GM19240 (cell line): ENCODE results near the gene ELAVL2.

ENCODE experiments used
- DNase-seq: peaks from one replicate; pipeline ENCODE4 v3.0.0; 2011; ENCODE audit warnings: low spot score; ENCODE audit not compliant: insufficient read length

The ELAVL2 gene

DNA sequence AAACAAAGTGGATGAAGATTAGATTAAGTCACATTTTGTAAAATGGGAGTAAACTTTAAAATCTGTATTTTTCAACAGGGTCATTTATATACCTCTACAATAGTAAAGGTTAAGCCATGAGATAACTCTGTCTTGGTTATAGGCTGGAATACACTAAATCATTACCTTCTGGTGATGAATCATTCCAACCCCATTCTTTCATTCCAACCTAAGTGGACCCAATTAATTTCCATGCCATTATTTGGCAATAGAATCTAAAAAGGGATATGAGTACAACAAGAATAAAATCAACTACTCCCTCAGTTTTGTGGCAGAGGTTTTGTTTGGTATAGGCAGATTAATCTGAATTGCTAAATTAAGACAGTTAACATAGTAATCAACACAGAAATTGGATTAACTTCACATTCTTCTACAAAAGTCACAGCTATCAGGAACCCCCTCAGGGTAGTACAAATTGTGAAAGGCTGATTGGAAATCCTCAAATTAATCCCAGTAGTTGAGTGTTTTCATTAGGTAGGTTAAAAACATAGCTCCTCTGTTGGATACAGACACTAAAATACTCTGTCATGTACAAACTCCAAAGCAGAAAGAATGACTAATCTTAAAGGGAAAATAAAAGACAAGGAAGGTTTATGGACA, 54.2 kb downstream of the ELAVL2 start:
- DNase-seq: no peak

GRCh38 chr9:23769307-23769935, 56.6 kb downstream of the ELAVL2 start:
- DNase-seq: no peak

- no peak for DNase-seq
Measured at GRCh38 chr9:23768861-23769260, 57.2 kb downstream of the ELAVL2 start.

DNA sequence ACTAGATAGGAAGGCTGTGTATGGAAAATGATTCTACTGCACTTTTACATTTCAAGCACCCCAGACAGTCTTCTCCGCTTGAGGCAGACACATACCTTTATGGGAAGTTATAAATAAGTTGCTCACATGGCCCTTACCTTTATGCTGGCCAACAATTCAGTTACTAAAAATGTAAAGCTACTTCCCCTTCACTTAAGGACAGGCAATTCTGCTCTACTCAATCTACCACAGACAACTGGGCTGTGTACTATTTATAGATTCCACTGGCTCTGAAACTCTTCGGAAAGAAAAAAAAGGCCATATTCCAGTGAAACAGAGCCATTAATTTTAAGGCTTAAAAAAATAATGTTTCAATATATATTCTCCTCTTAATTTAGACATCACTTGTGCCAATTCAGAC, 59.4 kb downstream of the ELAVL2 start:
- no peak for DNase-seq

- DNase-seq: no peak
Measured at GRCh38 chr9:23765561-23765960, 60.5 kb downstream of the ELAVL2 start.

- no peak for DNase-seq
Measured at GRCh38 chr9:23764219-23764618, 61.8 kb downstream of the ELAVL2 start.

DNA sequence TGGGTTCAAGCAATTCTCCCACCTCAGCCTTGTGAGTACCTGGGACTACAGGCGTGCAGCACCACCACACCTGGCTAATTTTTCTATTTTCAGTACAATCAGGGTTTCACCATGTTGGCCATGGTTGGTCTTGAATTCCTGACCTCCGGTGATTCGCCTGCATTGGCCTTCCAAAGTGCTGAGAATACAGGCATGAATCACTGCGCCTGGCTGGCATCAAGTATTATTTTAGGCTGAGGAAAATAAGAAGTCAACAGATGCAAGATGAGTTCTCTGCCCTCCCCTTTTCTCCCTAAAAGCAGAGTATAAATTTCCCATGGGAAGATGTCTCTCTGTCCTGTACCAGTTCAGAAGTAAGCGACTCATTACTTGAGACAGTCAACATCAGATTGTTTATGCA, 71.5 kb downstream of the ELAVL2 start:
- no peak for DNase-seq

DNA sequence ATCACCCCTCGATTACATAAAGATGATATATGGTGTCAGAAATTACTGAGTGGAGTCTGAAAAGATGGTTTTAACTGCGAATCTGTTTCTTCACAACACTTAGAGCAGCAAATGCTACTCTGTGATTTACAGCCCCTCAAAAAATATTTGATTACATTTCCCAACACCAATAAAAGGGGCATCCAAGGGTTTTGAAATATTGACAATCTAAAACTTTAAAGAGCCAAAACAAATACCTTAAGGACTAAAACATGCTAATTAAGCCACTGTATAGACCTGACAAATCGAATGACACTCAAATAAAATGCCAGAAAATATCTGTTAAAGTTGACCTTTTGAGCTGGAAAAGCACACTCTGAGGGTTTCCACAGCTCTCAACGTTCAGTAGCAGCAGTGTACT, 73.2 kb downstream of the ELAVL2 start:
- DNase-seq: no peak

GRCh38 chr9:23751633-23752032, 74.4 kb downstream of the ELAVL2 start:
- no peak for DNase-seq

GRCh38 chr9:23750808-23751207, 75.2 kb downstream of the ELAVL2 start:
- no peak for DNase-seq

DNA sequence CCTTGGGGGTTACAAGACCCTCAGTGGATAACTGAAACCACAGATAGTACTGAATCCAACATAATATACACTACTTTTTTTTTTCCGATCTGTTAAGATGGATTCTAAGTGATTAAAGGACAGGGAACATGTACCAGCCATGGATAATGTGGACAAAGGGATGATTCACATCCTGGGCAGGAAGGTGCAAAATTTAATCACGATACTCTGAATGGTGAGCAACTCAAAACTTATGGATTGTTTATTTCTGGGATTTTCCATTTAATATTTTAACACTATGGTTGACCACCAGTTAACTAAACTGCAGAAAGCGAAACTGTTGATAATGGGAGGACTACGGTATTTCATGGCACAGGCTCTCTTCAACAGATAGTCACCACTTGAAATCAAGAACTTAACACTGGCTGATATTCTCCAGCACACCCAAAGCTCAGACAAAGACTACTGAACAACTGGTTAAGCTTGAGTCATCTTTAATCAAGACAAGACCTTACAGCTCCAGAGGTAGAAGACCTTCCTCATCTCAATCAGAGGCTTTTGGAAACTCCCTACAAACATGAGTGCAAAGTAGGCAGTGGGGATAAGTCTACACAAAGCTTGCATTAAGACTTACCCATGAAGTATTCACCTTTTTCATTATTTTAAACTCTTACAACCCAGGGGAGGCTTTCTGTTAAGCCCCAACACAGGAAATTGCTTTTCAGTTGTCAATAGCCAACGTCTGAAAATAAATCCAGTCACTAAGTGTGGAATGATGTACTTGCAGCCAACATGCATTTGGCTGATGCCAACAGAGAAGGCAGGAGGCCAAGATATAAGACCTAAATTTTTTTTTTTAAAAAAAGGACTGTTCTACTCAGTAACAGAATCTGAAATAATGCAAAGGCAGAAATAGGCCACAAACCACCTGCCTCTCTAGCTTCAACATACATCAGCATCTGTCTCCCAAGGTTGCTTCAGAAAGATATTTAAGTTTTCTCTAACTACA, 78.7 kb downstream of the ELAVL2 start:
- no peak for DNase-seq

DNA sequence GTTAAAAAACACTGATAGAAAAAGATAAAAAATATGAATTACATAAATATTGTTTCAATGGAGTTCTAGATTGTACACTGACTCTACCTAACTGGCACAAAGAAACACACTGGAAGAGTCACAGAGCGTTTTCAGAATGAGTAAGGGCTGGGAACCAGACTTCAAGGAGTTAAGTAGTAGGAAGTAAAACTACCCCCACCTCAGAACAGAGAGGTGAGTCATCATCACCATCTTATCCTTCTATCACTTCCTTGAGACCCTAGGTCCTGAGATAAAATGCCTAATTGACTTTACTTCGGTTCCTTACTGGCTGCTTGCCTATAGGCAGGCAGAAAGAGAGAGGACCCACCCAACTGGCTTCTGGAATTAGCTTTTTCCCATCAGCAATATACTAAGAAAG, 79.7 kb downstream of the ELAVL2 start:
- no peak for DNase-seq

GRCh38 chr9:23743036-23743435, 83.0 kb downstream of the ELAVL2 start:
- DNase-seq: no peak

- DNase-seq: no peak
Measured at GRCh38 chr9:23741351-23741750, 84.7 kb downstream of the ELAVL2 start.

DNA sequence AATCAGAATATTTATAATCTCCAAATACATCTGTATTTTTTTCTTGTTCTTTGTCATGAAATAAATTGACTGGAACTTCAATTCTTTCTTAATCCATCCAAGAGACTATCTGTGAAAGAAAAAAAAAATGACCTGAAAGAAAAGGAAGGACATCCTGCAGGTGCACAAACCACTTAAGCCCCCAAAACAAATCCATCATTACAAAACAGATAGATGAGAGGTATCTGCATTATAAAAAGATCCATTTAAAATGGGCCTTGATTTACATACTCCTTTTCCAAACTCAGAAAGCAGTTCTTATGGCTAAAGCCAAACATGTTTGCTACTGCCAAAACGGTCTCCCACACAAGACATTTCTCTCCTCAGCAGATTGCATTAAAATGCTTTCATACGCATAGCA, 85.5 kb downstream of the ELAVL2 start:
- no peak for DNase-seq

DNA sequence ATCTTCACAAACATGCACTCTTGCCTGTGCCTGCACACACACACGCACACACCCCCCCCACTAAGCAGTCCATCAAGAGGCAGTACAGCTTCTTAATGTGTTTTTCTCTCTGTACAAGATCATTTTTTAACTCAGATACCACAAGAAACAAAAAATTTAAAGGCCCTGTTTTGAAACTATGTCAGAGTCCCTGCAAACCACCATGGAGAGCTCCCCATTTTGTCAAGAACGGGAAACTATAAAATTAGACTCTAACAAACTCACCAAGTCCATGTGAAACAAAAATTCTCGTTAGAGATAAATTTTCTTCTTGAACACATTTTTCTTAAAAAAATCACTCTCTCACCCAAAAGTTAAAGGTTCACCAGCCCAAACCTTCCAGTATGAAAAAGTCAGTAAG, 86.3 kb downstream of the ELAVL2 start:
- DNase-seq: no peak

GRCh38 chr9:23736293-23736692, 89.7 kb downstream of the ELAVL2 start:
- DNase-seq: no peak

DNA sequence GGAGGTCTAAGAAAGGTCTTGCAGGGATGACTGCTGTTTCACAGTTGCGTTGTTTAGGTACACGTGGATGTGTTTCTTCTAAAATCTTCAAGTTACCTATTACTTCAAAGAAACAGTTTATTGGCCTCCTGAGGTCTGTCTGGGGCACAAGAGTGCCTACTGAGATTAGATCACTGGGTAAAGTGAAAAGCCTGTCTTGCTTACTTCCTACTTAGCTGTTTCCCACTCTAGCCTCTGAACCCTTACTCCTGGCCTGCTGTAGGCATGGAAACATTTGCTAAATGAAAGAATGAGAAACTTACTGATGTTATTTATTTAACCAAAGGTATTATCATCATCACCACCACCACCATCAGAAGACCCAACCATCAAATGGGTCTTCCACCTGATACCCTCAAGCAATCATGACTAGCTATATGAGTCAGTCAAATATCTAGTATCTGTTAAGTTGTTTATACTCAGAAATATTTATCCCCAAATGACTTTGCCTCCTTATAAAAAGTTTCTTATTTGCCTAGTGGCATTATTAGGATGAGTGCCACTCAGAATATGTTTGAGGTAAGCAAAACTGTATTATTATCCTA, 92.5 kb downstream of the ELAVL2 start:
- no peak for DNase-seq

- DNase-seq: no peak
Measured at GRCh38 chr9:23731353-23731752, 94.7 kb downstream of the ELAVL2 start.

GRCh38 chr9:23730364-23730763, 95.7 kb downstream of the ELAVL2 start:
- DNase-seq: no peak

DNA sequence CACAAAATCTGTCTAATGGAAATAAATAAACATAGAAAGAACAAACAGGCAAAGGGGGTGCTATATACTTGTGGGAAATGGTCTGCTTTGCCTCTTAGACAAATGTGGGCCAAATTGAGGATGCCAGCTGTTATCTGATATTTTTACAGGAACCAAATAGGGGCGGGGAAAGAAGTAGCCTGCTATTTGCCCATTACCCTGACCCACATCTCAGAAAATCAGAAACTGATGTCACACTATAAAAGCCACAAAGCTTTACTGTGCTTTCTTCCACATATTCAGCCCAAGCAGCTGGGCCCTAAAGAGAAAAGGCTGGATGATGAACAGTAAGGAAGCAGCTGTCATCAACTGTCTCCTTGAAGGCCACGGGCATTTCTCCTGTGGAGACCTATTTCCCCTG, 97.3 kb downstream of the ELAVL2 start:
- DNase-seq: no peak
